Stimulated activated naive B cell treated with anti-CD40 and anti-IgM and Interleukin-4, amounts not matched to agents 10 μg/mL and 1 μg/mL and 100 μg/mL, for 72 hours (primary cell): ENCODE data around the gene ATP10A.

ENCODE experiments used
- ATAC-seq, 2 donors: fragments of 150-1000 bp; cut with Tn5 transposase; replicated peaks; 2 replicates each; pipeline ENCODE4 v1.10.0; 2021; ENCODE audit warnings: moderate library complexity in 1 of 2
- DNase-seq: peaks from one replicate; pipeline ENCODE4 v3.0.0; 2021
- H3K27ac Mint-ChIP-seq: one replicate; pipeline ENCODE4 v1.8.0; 2022; ENCODE audit warnings: mild to moderate bottlenecking, mixed read lengths
- H3K27me3 Mint-ChIP-seq, 2 donors: one replicate each; pipeline ENCODE4 v1.8.0; 2022; ENCODE audit warnings: mixed read lengths in 2 of 2
- H3K36me3 Mint-ChIP-seq, 2 donors: one replicate each; pipeline ENCODE4 v1.8.0; 2022; ENCODE audit warnings: mixed read lengths in 2 of 2, mild to moderate bottlenecking in 1 of 2
- H3K4me1 Mint-ChIP-seq, 2 donors: one replicate each; pipeline ENCODE4 v1.8.0; 2022; ENCODE audit warnings: mixed read lengths in 2 of 2, mild to moderate bottlenecking in 1 of 2
- H3K4me3 Mint-ChIP-seq, 2 donors: one replicate each; pipeline ENCODE4 v1.8.0; 2022; ENCODE audit warnings: mild to moderate bottlenecking in 2 of 2, mixed read lengths in 2 of 2, moderate library complexity in 1 of 2
- H3K9me3 Mint-ChIP-seq, 2 donors: one replicate each; pipeline ENCODE4 v1.8.0; 2022; ENCODE audit warnings: mixed read lengths in 2 of 2, mild to moderate bottlenecking in 1 of 2

Gene ATP10A

DNA sequence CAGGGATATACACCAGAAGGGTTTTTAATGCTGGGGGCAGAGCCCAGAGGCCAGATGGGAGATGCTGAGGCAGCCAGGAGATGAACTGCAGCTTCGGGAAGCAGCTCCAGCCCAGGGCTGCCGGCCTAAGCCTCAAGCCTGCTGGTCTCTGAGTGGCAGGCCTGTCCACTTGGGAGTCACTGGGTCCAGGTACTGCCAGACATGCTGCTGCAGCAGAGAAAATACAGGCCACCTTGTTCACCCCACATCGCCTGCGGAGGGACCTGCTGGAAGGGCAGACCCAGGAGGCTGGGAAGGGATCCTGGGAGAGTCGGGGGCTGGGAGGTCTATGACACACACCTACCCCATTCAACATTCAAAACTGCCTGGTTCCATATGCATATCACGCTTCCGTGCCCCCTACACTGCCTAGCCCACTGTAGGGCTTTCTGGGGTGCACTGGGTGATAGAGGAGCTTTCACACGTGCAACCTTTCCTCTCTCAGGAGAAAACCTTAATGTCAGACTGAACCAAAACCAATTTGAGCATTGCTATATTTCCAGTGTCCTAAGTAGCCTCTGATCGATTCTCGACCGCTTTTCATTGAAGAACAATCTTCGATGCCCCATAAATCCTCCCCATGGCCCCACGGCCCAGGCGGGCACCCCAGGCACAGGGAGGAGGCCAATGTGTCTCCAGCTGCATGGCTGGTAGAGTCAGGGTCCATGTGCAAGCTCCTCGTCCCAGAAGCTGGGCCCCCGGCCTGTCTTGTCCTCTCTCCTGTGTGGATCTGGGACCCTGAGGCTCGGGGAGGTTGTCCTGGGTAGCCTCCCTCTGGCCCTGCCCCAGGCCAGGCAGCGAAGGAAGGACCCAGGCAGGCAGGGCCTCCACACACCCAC lies 147.4 kb downstream of the ATP10A start:
- no peak for ATAC-seq
- no peak for DNase-seq
- Mint-ChIP-seq H3K27me3 (peaks cover 19 to 47% of the 10 kb centered on the region in 2 donors), H3K36me3 (no peaks in the 10 kb centered on the region), H3K9me3 (no peaks in the 10 kb centered on the region), H3K4me3 (no peak overlapping the region), H3K27ac (no peak overlapping the region), H3K4me1 (peaks cover 11 to 15% of the 10 kb centered on the region in 2 donors)

DNA sequence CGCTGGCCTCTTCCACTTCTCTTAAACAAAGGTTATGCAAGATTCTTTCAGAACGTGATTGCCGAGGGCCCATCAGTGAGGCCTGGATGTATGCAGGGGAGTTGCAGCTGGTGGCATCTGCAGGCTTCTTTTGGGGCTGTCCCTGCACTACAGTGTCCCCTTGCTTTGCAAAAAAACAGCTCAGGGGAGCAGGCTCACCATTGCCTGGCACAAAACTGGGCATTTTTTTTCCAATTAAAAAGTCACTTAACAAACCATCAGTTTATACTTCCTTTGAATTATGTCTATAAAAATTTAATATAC lies 148.6 kb downstream of the ATP10A start:
- Mint-ChIP-seq H3K27me3 (peaks cover 22 to 43% of the 10 kb centered on the region in 2 donors), H3K9me3 (no peaks in the 10 kb centered on the region), H3K27ac (no peak overlapping the region), H3K4me1 (peaks cover 11 to 15% of the 10 kb centered on the region in 2 donors), H3K36me3 (no peaks in the 10 kb centered on the region), H3K4me3 (no peak overlapping the region)
- DNase-seq (no peak), ATAC-seq (no peak)

DNA sequence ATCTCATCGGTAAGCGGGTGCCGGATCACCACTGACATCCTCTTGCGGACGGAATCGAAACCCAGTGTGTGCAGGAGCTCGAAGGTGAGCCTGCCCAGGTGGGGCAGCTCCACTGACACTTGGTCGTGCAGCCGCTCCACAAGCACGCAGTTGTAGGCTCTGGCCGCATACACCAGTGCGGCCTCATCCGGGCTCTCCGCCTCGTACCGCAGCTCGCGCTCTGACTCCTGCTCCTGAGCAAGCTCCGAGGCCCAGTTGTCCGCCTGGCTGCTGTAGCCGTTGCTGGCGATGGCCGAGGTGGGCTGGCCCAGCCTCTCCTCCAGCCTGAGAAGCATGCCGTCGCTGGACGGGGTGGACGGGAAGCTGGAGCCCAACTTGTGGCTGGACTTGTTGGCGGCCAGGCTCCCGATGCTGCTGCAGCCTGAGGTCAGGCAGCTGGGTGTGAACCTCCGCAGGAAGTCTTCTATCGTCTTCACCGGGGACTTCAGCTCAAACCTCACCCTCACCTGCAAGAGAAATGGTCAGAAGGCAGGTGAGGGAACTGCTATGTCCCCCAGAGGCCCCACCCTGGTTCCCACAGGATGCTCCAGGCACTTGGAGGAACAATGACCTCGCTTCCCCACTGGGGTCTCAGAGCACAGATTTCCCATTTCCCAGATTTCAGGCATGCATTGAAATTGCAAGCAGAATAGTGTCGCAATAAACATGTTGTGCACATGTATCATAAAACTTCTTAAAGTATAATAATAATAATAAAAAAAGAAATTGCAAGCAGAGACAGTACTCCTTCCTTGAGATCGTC lies 149.2 kb downstream of the ATP10A start:
- no peak overlapping the region for H3K4me3 Mint-ChIP-seq
- H3K4me1 Mint-ChIP-seq = peaks cover 11 to 15% of the 10 kb centered on the region in 2 donors
- H3K27me3 Mint-ChIP-seq = peaks cover 20 to 41% of the 10 kb centered on the region in 2 donors
- H3K9me3 Mint-ChIP-seq = no peaks in the 10 kb centered on the region
- ATAC-seq (no peak), DNase-seq (no peak)
- no peak overlapping the region for H3K27ac Mint-ChIP-seq
- H3K36me3 Mint-ChIP-seq = no peaks in the 10 kb centered on the region

DNA sequence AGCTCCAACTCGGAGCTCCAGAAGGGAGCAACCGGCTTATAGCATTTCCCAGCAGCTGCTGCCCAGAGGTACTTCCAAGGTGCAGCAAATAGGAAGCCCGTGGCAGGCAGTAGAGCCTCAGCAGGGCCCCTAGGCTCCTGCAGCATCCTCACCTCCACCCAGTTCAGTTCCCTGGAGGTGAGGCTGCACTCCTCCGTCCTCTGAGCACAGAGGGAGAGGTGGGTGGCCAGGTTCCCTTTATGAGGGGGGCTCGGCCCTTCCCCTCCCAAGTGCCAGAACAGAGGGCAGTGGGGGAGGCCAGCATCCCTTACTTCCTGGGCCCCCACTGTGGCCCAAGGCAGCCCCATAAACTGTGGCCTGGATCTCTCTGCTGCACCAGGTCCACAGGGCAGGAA lies 150.2 kb downstream of the ATP10A start:
- Mint-ChIP-seq H3K27ac (no peak overlapping the region), H3K4me1 (peaks cover 7 to 8% of the 10 kb centered on the region in 2 donors), H3K36me3 (no peaks in the 10 kb centered on the region), H3K4me3 (no peak overlapping the region), H3K9me3 (no peaks in the 10 kb centered on the region), H3K27me3 (peaks cover 12 to 31% of the 10 kb centered on the region in 2 donors)
- DNase-seq (no peak), ATAC-seq (no peak)

DNA sequence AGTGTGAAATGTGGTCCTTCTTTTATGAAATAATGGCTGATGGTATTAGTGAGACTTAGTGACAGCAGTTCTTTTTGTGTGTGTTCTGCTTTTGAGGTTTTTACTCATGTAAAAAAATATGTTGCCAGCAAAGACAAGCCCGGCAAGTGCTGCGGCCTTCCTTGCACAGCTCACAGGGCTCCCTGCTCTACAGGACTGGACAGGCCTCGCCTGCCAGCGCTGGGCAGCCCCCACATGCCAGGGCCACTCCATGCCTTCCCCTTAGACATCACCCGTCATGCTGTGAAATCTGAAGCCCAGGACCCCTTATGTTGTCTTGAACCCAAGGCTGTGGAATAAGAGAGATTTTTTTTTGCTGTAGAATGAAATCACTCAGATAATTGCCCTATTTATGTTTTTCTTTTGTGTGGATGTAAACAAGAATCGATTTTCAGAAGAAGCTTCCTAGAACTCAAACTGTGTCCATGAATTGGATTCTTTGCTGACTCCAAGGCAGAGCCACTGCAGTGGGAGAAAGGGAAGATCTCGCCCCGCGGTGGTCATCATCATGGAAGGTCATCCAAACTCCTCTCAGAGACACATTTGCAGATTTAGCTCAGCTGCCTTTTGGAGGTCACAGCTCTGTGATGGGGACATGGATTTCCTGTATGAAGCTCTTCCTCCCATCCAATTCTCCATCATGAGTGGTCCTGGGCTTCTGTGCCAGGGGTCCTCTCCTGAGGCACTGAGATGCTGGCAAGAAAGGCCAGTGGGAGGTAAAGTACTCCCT lies 150.8 kb downstream of the ATP10A start:
- no peak overlapping the region for H3K27ac Mint-ChIP-seq

DNA sequence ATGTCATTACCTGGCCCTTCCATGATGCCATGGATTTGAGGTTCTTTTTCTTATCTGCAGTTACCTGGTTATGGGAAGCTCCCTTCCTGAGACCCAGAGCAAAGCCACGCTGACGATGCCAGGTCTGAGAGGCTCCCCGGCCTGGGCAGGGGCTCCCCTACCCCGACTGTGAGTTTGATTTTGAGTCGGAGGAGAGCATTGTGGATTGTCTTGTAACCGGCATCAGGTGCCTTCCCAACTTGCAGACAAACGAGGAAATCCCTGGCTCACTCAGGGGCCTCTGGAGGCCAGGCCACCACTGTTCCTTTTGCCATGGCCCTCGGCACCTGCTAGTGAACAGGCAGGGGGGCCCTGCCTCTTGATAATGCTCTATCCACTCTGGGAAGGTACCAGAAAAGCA lies 151.4 kb downstream of the ATP10A start:
- no peaks in the 10 kb centered on the region for H3K9me3 Mint-ChIP-seq
- ATAC-seq = no peak
- no peak overlapping the region for H3K27ac Mint-ChIP-seq
- H3K36me3 Mint-ChIP-seq = no peaks in the 10 kb centered on the region
- peaks cover 9 to 26% of the 10 kb centered on the region in 2 donors for H3K27me3 Mint-ChIP-seq
- H3K4me3 Mint-ChIP-seq = no peak overlapping the region
- no peaks in the 10 kb centered on the region for H3K4me1 Mint-ChIP-seq
- no peak for DNase-seq

More for the DNA sequence above, 150.8 kb downstream of the ATP10A start:
- no peak for DNase-seq
- no peaks in the 10 kb centered on the region for H3K9me3 Mint-ChIP-seq
- H3K27me3 Mint-ChIP-seq = peaks cover 9 to 26% of the 10 kb centered on the region in 2 donors
- no peak overlapping the region for H3K4me3 Mint-ChIP-seq
- H3K4me1 Mint-ChIP-seq = peaks cover under 1 to 3% of the 10 kb centered on the region in 2 donors
- no peaks in the 10 kb centered on the region for H3K36me3 Mint-ChIP-seq
- no peak for ATAC-seq

DNA sequence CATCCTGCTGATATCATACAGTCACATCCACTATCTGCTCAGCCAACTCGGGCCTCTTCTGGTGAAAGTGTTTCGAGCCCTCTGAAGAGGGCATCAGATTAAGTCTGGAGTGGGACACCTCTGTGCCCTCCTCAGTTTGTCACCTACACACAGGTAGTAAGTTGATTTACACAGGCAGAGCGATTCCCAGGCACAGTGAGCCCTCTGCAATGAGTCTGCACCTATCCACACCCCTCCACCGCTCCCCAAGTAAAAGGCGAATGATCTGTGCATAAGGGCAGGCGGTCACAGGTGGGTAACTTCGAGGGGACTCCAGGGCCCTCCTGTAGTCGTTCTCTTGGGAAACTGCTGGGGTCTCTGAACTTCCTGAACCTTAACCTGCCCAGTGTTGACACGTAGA lies 152.0 kb downstream of the ATP10A start:
- no peaks in the 10 kb centered on the region for H3K4me1 Mint-ChIP-seq
- DNase-seq = no peak
- no peaks in the 10 kb centered on the region for H3K36me3 Mint-ChIP-seq
- no peak overlapping the region for H3K4me3 Mint-ChIP-seq
- no peaks in the 10 kb centered on the region for H3K9me3 Mint-ChIP-seq
- H3K27me3 Mint-ChIP-seq = peaks cover 9 to 23% of the 10 kb centered on the region in 2 donors
- ATAC-seq = no peak
- H3K27ac Mint-ChIP-seq = no peak overlapping the region

DNA sequence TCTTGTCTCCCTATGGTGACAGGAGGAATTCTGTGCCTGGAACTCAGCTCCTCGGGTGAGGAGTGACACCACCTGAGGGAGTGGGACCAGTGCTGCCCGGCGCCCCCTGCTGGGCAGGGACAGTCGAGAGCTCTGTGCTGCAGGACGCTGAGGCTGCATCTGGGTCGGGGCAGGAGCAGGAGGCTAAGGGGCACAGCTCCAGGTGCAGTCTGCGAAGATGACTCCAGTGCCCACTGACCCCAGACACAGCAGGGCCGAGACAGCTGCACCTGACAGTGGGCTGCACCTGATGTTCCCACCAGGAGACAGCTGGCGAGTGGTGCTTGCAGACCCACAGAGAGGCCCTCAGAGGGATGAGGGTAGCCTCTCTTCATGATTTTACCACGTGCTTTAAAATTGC lies 152.9 kb downstream of the ATP10A start:
- peaks cover 9 to 16% of the 10 kb centered on the region in 2 donors for H3K27me3 Mint-ChIP-seq
- DNase-seq (peak; percentile 16), ATAC-seq (peak; percentile 77 to 86)
- H3K9me3 Mint-ChIP-seq = no peaks in the 10 kb centered on the region
- H3K36me3 Mint-ChIP-seq = no peaks in the 10 kb centered on the region
- H3K4me3 Mint-ChIP-seq = no peak overlapping the region
- H3K27ac Mint-ChIP-seq = no peak overlapping the region
- H3K4me1 Mint-ChIP-seq = no peaks in the 10 kb centered on the region

DNA sequence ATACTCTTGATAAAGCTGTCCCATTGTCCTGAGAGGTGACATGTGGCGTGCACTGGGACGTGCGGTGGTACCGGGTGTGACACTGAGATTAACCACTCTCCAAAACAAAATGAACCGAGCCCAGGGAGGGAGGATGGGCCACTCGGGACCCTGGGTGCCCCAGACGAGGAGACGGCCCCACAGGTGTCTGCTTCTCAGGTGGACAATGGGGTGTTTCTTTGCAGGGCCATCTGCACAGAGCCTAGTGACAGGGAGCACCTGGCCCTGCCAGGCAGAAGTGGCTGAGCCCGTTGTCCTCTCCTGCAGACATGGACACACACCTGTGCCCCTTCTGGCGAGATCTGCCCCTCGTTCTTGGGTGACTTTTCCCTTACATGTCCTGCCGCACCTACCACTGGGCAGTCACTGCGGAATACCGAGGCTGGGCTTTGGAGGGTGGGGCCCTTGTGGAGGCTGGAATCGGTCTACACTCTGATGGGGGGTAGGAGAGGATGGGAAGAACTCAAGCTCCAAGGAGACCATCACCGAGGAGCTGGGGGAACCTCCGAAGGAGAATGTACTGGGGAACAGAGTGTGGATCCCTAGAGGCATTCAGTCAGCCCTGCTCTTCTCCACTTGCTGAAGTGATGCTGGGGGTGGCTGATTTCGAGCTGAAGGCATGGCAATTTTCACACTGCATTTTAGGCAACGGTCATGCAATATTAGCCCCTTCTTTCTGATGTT lies 153.5 kb downstream of the ATP10A start:
- no peaks in the 10 kb centered on the region for H3K4me1 Mint-ChIP-seq
- no peaks in the 10 kb centered on the region for H3K36me3 Mint-ChIP-seq
- no peak overlapping the region for H3K4me3 Mint-ChIP-seq
- no peak for ATAC-seq
- no peaks in the 10 kb centered on the region for H3K9me3 Mint-ChIP-seq
- DNase-seq = no peak
- peaks cover 9 to 16% of the 10 kb centered on the region in 2 donors for H3K27me3 Mint-ChIP-seq
- no peak overlapping the region for H3K27ac Mint-ChIP-seq

DNA sequence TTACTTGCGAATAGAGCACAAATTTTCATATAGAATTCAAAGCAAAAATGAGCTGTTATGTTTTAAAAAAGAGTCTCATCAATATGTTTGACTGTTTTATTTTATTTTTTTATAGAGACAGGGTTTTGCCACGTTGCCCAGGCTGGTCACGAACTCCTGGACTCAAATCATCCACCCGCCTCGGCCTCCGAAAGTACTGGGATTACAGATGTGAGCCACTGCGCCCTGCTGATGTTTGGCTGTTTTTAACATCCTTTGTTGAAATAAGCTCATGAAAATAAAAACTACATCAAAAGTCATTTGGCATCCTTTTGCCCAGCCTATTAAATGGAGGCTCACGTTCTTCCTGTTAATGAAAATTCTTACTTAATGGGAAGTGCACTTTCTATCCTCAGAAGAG lies 154.7 kb downstream of the ATP10A start:
- Mint-ChIP-seq H3K4me3 (no peak overlapping the region), H3K9me3 (no peaks in the 10 kb centered on the region), H3K27me3 (peaks cover 9 to 16% of the 10 kb centered on the region in 2 donors), H3K4me1 (no peaks in the 10 kb centered on the region), H3K36me3 (no peaks in the 10 kb centered on the region), H3K27ac (no peak overlapping the region)
- no peak for DNase-seq
- no peak for ATAC-seq

DNA sequence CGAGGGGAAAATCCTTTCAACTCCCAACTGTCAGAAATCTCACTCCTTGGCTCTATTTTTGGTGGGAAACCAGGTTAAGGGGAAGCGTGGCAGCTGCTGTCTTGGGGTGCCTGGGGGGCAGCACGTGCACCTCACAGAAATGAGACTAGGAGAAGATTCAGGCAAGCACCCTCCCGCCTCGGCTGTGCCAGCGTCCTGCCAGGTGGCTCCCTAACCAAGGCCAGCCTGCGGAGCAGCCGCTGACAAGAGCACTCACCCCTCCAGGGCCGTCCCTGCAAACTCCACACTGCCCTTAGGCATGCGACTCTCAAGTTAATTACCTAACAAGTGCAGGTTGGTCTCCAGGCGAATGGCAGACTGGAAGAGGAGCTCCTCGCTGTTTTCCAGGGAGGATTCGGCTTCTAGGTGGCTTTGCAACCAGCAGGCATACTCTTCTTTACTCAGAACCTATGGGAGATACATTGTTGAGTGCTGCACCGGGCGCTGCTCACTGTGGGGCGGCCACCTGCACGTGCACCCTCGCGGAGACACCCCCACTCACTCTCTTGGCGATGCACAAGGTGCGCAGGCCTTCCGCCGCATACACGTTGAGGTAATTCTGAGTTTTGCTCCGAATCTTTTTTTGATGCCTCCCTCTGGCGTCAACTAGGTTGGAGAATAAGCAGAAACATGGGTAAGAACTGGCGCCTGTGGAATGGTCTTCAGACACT lies 155.3 kb downstream of the ATP10A start:
- no peaks in the 10 kb centered on the region for H3K36me3 Mint-ChIP-seq
- no peak for ATAC-seq
- H3K9me3 Mint-ChIP-seq = no peaks in the 10 kb centered on the region
- H3K4me3 Mint-ChIP-seq = no peak overlapping the region
- no peak overlapping the region for H3K27ac Mint-ChIP-seq
- DNase-seq = no peak
- peaks cover 9 to 16% of the 10 kb centered on the region in 2 donors for H3K27me3 Mint-ChIP-seq
- no peaks in the 10 kb centered on the region for H3K4me1 Mint-ChIP-seq

DNA sequence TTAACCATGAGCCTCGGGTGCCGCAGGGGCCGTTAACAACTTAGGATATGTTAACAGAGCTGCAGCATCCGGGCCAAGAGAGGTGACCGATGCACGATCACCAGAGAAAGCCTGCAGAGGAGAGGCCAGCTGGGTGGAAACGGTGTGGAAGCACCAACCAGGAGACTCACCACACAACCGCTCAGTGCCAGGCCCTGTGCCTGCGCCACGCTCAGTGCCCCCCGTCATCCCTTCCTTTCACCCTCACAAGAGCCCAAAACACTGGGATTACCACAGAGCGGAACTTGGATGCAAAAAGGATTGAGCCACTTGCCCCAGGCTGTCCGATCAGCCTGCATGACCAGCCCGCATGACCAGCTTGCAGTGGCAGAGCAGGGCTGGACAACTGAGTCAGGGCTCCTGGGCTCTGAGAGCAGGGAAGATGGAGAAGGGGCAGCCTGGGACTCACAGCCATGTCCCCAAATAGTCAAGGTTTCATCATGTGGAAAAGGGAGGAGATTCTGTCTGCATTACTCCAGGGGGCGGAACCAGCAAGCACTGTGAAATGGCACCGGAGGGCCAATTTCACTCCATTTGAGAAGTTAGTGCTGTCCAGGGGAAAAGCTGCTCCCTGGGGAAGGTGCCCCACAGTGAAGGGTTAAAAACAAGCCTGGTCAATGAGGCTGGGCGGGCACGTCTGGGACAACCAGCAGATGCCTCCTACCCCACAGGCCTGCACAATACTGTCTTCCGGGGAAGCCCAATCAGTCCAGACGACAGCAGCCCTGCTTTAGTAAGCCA lies 156.8 kb downstream of the ATP10A start:
- H3K36me3 Mint-ChIP-seq = no peaks in the 10 kb centered on the region
- ATAC-seq (no peak), DNase-seq (no peak)
- no peak overlapping the region for H3K27ac Mint-ChIP-seq
- H3K4me1 Mint-ChIP-seq = no peaks in the 10 kb centered on the region
- peaks cover 2 to 4% of the 10 kb centered on the region in 2 donors for H3K27me3 Mint-ChIP-seq
- no peak overlapping the region for H3K4me3 Mint-ChIP-seq
- H3K9me3 Mint-ChIP-seq = no peaks in the 10 kb centered on the region
